NCI-H1930 (cell line): ENCODE results near the gene ZFP2.

Experiments
- DNase-seq, 2 experiments: peaks; one replicate each; lab custom pipeline; 2025; lab: John Stamatoyannopoulos, UW

The ZFP2 gene

DNA sequence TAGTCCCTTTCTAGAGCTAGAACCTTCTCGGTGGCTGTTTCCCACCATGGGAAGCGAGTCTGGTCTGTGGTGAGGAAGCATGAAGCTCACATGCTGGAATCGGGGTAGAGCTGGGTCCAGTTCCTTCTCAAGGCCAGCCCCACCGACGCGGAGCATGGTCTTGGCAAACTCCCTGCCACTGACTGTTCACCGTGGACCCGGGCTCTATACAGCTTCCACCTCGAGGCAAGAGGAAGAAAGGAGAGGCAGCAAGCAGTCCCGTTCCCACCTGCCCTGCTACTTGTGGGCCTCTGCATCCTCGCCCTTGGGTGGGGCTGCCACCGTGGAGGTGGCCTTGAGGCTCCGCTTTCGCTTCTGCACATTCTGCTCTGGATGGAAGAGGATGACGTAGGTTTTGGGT lies 85.7 kb downstream of the ZFP2 start:
- no peak for DNase-seq
